H1 (cell line): Measurements from ENCODE around the gene CPA4. TPM values are rescaled to one million over a fixed set of nuclear protein-coding genes. Genes with fewer than 3 reads are reported as not detected.
"Not testable (repeated sequence)": the region's sequence is repeated elsewhere in the genome, so short reads cannot be mapped to it uniquely, and the experiment has no call there.

Experiments
- CTCF ChIA-PET: fragments of 300-600 bp; sonication (Branson Sonifier 250); formaldehyde crosslinking; loops from one replicate; lab custom pipeline; 2021; ENCODE audit not compliant: partially characterized antibody; lab: Charles Lee
- POLR2A ChIA-PET: fragments of 300-600 bp; sonication (Branson Sonifier 250); formaldehyde crosslinking; loops from one replicate; lab custom pipeline; 2021; ENCODE audit warnings: inconsistent platforms; ENCODE audit not compliant: partially characterized antibody; lab: Charles Lee
- DNase-seq, 2 experiments: peaks; one replicate each; pipeline versions ENCODE4 v3.0.0 to v3.0.0-alpha.2; 2010 to 2022; ENCODE audit warnings: low spot score in 2 of 2, low read depth in 1 of 2, mixed read lengths in 1 of 2
- FAIRE-seq: peaks from 2 replicates; lab custom pipeline; 2011; peaks lifted over from hg19 to GRCh38; lab: Jason Lieb, UNC
- H2AFZ ChIP-seq: 2 replicates; pipeline ENCODE4 v1.8.1; 2012; ENCODE audit warnings: low read length, inconsistent platforms
- H2AK5ac ChIP-seq: 2 replicates; pipeline ENCODE4 v1.6.1; 2013; ENCODE audit warnings: low read depth, low read length
- H2BK120ac ChIP-seq: replicated peaks from 2 replicates; pipeline ENCODE3; 2013; ENCODE audit warnings: low read depth, low read length, inconsistent platforms
- H2BK12ac ChIP-seq: 2 replicates; pipeline ENCODE4 v1.6.1; 2013; ENCODE audit warnings: low read depth, low read length
- H2BK15ac ChIP-seq: 2 replicates; pipeline ENCODE4 v1.6.1; 2013; ENCODE audit warnings: low read length
- H2BK20ac ChIP-seq: 2 replicates; pipeline ENCODE4 v1.6.1; 2013; ENCODE audit warnings: low read length
- H2BK5ac ChIP-seq: 2 replicates; pipeline ENCODE4 v1.6.1; 2013; ENCODE audit warnings: low read depth, low read length
- H3K14ac ChIP-seq: 2 replicates; pipeline ENCODE4 v1.6.1; 2013; ENCODE audit warnings: inconsistent platforms; ENCODE audit not compliant: insufficient read length
- H3K18ac ChIP-seq: 2 replicates; pipeline ENCODE4 v1.6.1; 2013; ENCODE audit warnings: low read length; ENCODE audit errors: extremely low read depth
- H3K23ac ChIP-seq: 2 replicates; pipeline ENCODE4 v1.6.1; 2013; ENCODE audit warnings: inconsistent platforms; ENCODE audit not compliant: insufficient read length
- H3K23me2 ChIP-seq: 2 replicates; pipeline ENCODE4 v1.6.1; 2013; ENCODE audit warnings: low read depth, low read length
- H3K27ac ChIP-seq: 2 replicates; pipeline ENCODE4 v1.6.1; 2011; ENCODE audit warnings: low read depth, low read length, inconsistent platforms
- H3K27me3 ChIP-seq, 4 experiments: replicated peaks in 1 of 4; 1 replicate in 1 of 4; 2 replicates in 3 of 4; pipeline versions ENCODE4 v1.6.1 to v1.8.1; 2011 to 2013; ENCODE audit warnings: low read length in 3 of 4, mild to moderate bottlenecking in 3 of 4, inconsistent platforms in 2 of 4, mixed read lengths in 2 of 4, moderate library complexity in 1 of 4; ENCODE audit not compliant: control insufficient read depth in 3 of 4, insufficient read depth in 3 of 4; ENCODE audit errors: extremely low read depth in 1 of 4
- H3K36me3 ChIP-seq, 4 experiments: 2 replicates each; pipeline versions ENCODE4 v1.6.1 to v1.8.1; 2011 to 2013; ENCODE audit warnings: mild to moderate bottlenecking in 4 of 4, low read length in 3 of 4, moderate library complexity in 2 of 4, control low read depth in 1 of 4, inconsistent platforms in 1 of 4; ENCODE audit not compliant: insufficient read depth in 4 of 4, control insufficient read depth in 2 of 4
- H3K4ac ChIP-seq: replicated peaks from 2 replicates; pipeline ENCODE3; 2013; ENCODE audit warnings: low read length, low read depth, mixed read lengths, inconsistent platforms; ENCODE audit not compliant: insufficient read length
- H3K4me1 ChIP-seq, 4 experiments: replicated peaks in 1 of 4; 1 replicate in 1 of 4; 2 replicates in 3 of 4; pipeline versions ENCODE4 v1.6.1 to v1.8.1; 2011 to 2013; ENCODE audit warnings: low read length in 3 of 4, inconsistent platforms in 2 of 4, mixed read lengths in 1 of 4; ENCODE audit not compliant: insufficient read depth in 4 of 4, control insufficient read depth in 3 of 4
- H3K4me2 ChIP-seq, 2 experiments: 2 replicates each; pipeline versions ENCODE4 v1.6.1 to v1.8.1; 2011 to 2013; ENCODE audit warnings: low read depth in 2 of 2, low read length in 2 of 2, control low read depth in 1 of 2, inconsistent platforms in 1 of 2, mild to moderate bottlenecking in 1 of 2; ENCODE audit not compliant: insufficient read depth in 1 of 2
- H3K4me3 ChIP-seq, 4 experiments: fragments of 200-600, 300-600 bp in 1 of 4; sonication (generic), shearing (Covaris generic), sonication (Bioruptor Twin) in 1 of 4; 2 replicates each; pipeline versions ENCODE4 v1.5.1 to v1.8.1; 2011 to 2016; ENCODE audit warnings: low read length in 4 of 4, low read depth in 3 of 4, control low read depth in 2 of 4, inconsistent platforms in 2 of 4, mild to moderate bottlenecking in 2 of 4, mixed read lengths in 1 of 4, moderate library complexity in 1 of 4; ENCODE audit not compliant: insufficient read depth in 2 of 4; ENCODE audit errors: extremely low read depth in 1 of 4
- H3K56ac ChIP-seq: replicated peaks from 2 replicates; pipeline ENCODE3; 2013; ENCODE audit warnings: low read depth, mild to moderate bottlenecking, mixed read lengths, low read length, inconsistent platforms; ENCODE audit not compliant: insufficient read length
- H3K79me1 ChIP-seq: 2 replicates; pipeline ENCODE4 v1.6.1; 2013; ENCODE audit warnings: low read depth, low read length, control low read depth
- H3K79me2 ChIP-seq, 2 experiments: 2 replicates each; pipeline versions ENCODE4 v1.6.1 to v1.8.1; 2012 to 2013; ENCODE audit warnings: low read length in 2 of 2, mild to moderate bottlenecking in 2 of 2, inconsistent platforms in 1 of 2; ENCODE audit not compliant: insufficient read depth in 2 of 2, control insufficient read depth in 1 of 2
- H3K9ac ChIP-seq, 4 experiments: replicated peaks in 1 of 4; 1 replicate in 1 of 4; 2 replicates in 3 of 4; pipeline versions ENCODE4 v1.6.1 to v1.8.1; 2011 to 2013; ENCODE audit warnings: low read depth in 3 of 4, low read length in 3 of 4, control low read depth in 2 of 4, mild to moderate bottlenecking in 2 of 4, moderate library complexity in 2 of 4, inconsistent platforms in 1 of 4; ENCODE audit errors: extremely low read depth in 1 of 4
- H3K9me3 ChIP-seq, 2 experiments: 2 replicates each; pipeline versions ENCODE4 v1.6.1 to v1.8.1; 2012 to 2013; ENCODE audit warnings: mild to moderate bottlenecking in 2 of 2, moderate library complexity in 2 of 2, control low read depth in 1 of 2, inconsistent platforms in 1 of 2, low read depth in 1 of 2, low read length in 1 of 2, mixed read lengths in 1 of 2; ENCODE audit not compliant: insufficient read depth in 2 of 2
- H4K20me1 ChIP-seq, 2 experiments: replicated peaks in 1 of 2; 2 replicates each; pipeline versions ENCODE3 to v1.8.1; 2011 to 2013; ENCODE audit warnings: inconsistent platforms in 2 of 2, low read length in 2 of 2, mild to moderate bottlenecking in 1 of 2; ENCODE audit not compliant: insufficient read depth in 2 of 2, control insufficient read depth in 1 of 2
- H4K5ac ChIP-seq: 2 replicates; pipeline ENCODE4 v1.6.1; 2013; ENCODE audit warnings: low read length, low read depth, mixed read lengths, inconsistent platforms; ENCODE audit not compliant: insufficient read length
- H4K8ac ChIP-seq: 2 replicates; pipeline ENCODE4 v1.8.0; 2013; ENCODE audit warnings: mild to moderate bottlenecking, moderate library complexity, low read length, inconsistent platforms; ENCODE audit not compliant: insufficient read depth; ENCODE audit errors: extremely low read depth
- H4K91ac ChIP-seq: replicated peaks from 2 replicates; pipeline ENCODE3; 2013; ENCODE audit warnings: low read length, mixed read lengths, inconsistent platforms; ENCODE audit not compliant: insufficient read length
- WGBS, 2 experiments: shearing (Covaris generic) in 1 of 2; methylation state at CpG; one replicate each; pipeline versions ENCODE4 v1.1.6 to v1.1.7; 2013 to 2015; ENCODE audit warnings: low lambda C conversion rate in 2 of 2, mixed read lengths in 2 of 2, inconsistent platforms in 1 of 2, low coverage in 1 of 2, missing lambda C conversion rate in 1 of 2; ENCODE audit not compliant: insufficient replicate concordance in 2 of 2, insufficient coverage in 1 of 2, insufficient read length in 1 of 2; ENCODE audit errors: extremely low coverage in 1 of 2, missing lambda C conversion rate in 1 of 2; 5-methylcytosine and 5-hydroxymethylcytosine counted together
- polyA plus RNA-seq, 7 experiments: library from polyadenylated mRNA; depleted of rRNA in 3 of 7; stranded (reverse) in 5 of 7; unstranded in 2 of 7; fragments of >200 nt in 5 of 7; fragments of 200-250 nt in 2 of 7; gene quantifications; 1 replicate in 5 of 7; 2 replicates in 1 of 7; 4 replicates in 1 of 7; pipeline versions ENCODE4 v1.2.1 to v1.2.3, GENCODE V29; 2011 to 2013; ENCODE audit warnings: missing spikeins in 2 of 7, mixed read lengths in 2 of 7
- total RNA-seq: library from RNA; stranded (reverse); fragmentation: NEBNext Ultra II Directional; extraction: Animal tissue kit (Norgen Biotek cat#: 25700); gene quantifications from 2 replicates; pipeline ENCODE4 v1.2.1, GENCODE V29; 2021

Gene CPA4
- total and polyA plus RNA-seq, 2 of the 8 experiments (the other 6 are each of a cell fraction or from before 2014, with no cell fraction given): 0.03 TPM; not detected in 1

DNA sequence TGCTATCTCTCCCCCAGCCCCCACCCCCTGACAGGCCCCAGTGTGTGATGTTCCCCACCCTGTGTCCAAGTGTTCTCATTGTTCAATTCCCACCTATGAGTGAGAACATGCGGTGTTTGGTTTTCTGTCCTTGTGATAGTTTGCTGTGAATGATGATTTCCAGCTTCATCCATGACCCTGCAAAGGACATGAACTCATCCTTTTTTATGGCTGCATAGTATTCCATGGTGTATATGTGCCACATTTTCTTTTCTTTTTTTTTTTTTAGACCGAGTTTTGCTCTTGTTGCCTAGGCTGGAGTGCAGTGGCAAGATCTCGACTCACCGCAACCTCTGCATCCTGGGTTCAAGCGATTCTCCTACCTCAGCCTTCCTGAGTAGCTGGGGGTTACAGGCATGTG lies 44.1 kb upstream of the CPA4 start:
- H3K27ac ChIP-seq, CTCF ChIA-PET: not testable (repeated sequence)

DNA sequence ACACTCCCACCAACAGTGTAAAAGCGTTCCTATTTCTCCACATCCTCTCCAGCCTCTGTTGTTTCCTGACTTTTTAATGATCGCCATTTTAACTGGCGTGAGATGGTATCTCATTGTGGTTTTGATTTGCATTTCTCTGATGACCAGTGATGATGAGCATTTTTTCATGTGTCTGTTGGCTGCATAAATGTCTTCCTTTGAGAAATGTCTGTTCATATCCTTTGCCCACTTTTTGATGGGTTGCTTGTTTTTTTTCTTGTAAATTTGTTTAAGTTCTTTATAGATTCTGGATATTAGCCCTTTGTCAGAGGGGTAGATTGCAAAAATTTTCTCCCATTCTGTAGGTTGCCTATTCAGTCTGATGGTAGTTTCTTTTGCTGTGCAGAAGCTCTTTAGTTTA lies 43.3 kb upstream of the CPA4 start:
- H4K8ac ChIP-seq, FAIRE-seq, H2BK20ac ChIP-seq, H2AK5ac ChIP-seq, H3K27ac ChIP-seq, H3K23ac ChIP-seq, H3K79me2 ChIP-seq, H2BK5ac ChIP-seq, H2BK120ac ChIP-seq, POLR2A ChIA-PET, H2BK12ac ChIP-seq, DNase-seq, H4K91ac ChIP-seq, H4K5ac ChIP-seq, H3K4me3 ChIP-seq, H3K56ac ChIP-seq, H3K18ac ChIP-seq, H3K9ac ChIP-seq, H2BK15ac ChIP-seq, H3K23me2 ChIP-seq, H3K36me3 ChIP-seq, H3K14ac ChIP-seq, H3K79me1 ChIP-seq, H3K4me1 ChIP-seq, H3K4ac ChIP-seq, H3K4me2 ChIP-seq, H2AFZ ChIP-seq, H4K20me1 ChIP-seq, H3K27me3 ChIP-seq, H3K9me3 ChIP-seq: not testable (repeated sequence)
- 95% methylated on average over 3 of the region's 3 CpGs; no CpG with 5 or more reads in 1 of the 2 experiments for WGBS, 2 experiments
- CTCF ChIA-PET: interaction anchor here (0.6 to 1.0 kb wide), 3 partner anchors 27 to 446 kb away, joined by 3 read pairs; no protein-coding TSS in a partner anchor

More for the DNA sequence above, 44.1 kb upstream of the CPA4 start:
- H3K36me3 ChIP-seq, H2BK15ac ChIP-seq, H3K14ac ChIP-seq, DNase-seq, H4K8ac ChIP-seq, FAIRE-seq, H3K56ac ChIP-seq, H3K23me2 ChIP-seq, H2AK5ac ChIP-seq, H3K9ac ChIP-seq, H3K23ac ChIP-seq, H2BK5ac ChIP-seq, H3K18ac ChIP-seq, H2BK20ac ChIP-seq, H4K91ac ChIP-seq, H2BK12ac ChIP-seq, H3K4me1 ChIP-seq, H3K79me2 ChIP-seq, H4K5ac ChIP-seq, H2AFZ ChIP-seq, H2BK120ac ChIP-seq, H3K4me3 ChIP-seq, H3K79me1 ChIP-seq, H3K4me2 ChIP-seq, POLR2A ChIA-PET, H3K9me3 ChIP-seq, H4K20me1 ChIP-seq, H3K4ac ChIP-seq, H3K27me3 ChIP-seq: not testable (repeated sequence)
- 80% methylated on average over 4 of the region's 5 CpGs; no CpG with 5 or more reads in 1 of the 2 experiments for WGBS, 2 experiments
